Measurements from ENCODE around the gene SSTR3. TPM values are rescaled to one million over a fixed set of nuclear protein-coding genes. Genes with fewer than 3 reads are reported as not detected.

SSTR3 gene
- total and polyA plus RNA-seq, 9 of the 15 experiments (the other 6 are each of a cell fraction or from before 2014, with no cell fraction given), result 0.03 TPM; not detected in 8

- no peak for TF ChIP-seq ZNF384 (IDR thresholded peaks at IDR 0.05; ENCODE audit: low read depth, low read length)
- 0 out of 2 replicates have a peak, but pooled peaks have one; percentile 3 for TF ChIP-seq TARDBP (IDR thresholded peaks at IDR 0.05)
- no peak for TF ChIP-seq CAMTA2 (CRISPR knock-in tag; conservative IDR thresholded peaks at IDR 0.05)
- 0 out of 2 replicates have a peak, but pooled peaks have one; percentile 63 for TF ChIP-seq HDAC8 (tag; IDR thresholded peaks at IDR 0.05)
- TF ChIP-seq MAZ (CRISPR knock-in tag; conservative IDR thresholded peaks at IDR 0.05 in 1 of 2, IDR thresholded peaks at IDR 0.05 in 1 of 2), result 0 out of 4 replicates have a peak, but pooled peaks of 1 of the 2 experiments have one; percentile 0
- TF ChIP-seq KDM1A (IDR thresholded peaks at IDR 0.05), result 0 out of 4 replicates have a peak, but pooled peaks of 1 of the 2 experiments have one; percentile 8
- no peak for TF ChIP-seq DDX20 (tag; IDR thresholded peaks at IDR 0.05; ENCODE audit: low read depth)
- TF ChIP-seq FUS (optimal IDR thresholded peaks at IDR 0.05; ENCODE audit: low read depth, low read length), result no peak
- TF ChIP-seq, protein P1, sequence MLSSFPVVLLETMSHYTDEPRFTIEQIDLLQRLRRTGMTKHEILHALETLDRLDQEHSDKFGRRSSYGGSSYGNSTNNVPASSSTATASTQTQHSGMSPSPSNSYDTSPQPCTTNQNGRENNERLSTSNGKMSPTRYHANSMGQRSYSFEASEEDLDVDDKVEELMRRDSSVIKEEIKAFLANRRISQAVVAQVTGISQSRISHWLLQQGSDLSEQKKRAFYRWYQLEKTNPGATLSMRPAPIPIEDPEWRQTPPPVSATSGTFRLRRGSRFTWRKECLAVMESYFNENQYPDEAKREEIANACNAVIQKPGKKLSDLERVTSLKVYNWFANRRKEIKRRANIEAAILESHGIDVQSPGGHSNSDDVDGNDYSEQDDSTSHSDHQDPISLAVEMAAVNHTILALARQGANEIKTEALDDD (IDR thresholded peaks at IDR 0.05), result no peak
- no peak for TF ChIP-seq KAT7 (CRISPR knock-in tag; IDR thresholded peaks at IDR 0.05; ENCODE audit: borderline replicate concordance)
- no peak for TF ChIP-seq MTA2 (IDR thresholded peaks at IDR 0.05; ENCODE audit: low read depth)
- no peak for TF ChIP-seq ZC3H11A (IDR thresholded peaks at IDR 0.05; ENCODE audit: low read depth, low read length)
- TF ChIP-seq HDAC6 (IDR thresholded peaks at IDR 0.05; ENCODE audit: low read depth, low read length), result no peak
- TF ChIP-seq PYGO2 (tag; IDR thresholded peaks at IDR 0.05), result no peak
- TF ChIP-seq TRIM28 (IDR thresholded peaks at IDR 0.05), result 0 out of 2 replicates have a peak, but pooled peaks have one; percentile 4
- TF ChIP-seq KAT8 (IDR thresholded peaks at IDR 0.05; ENCODE audit: low read depth), result no peak
- no peak for TF ChIP-seq MBD2 (IDR thresholded peaks at IDR 0.05; ENCODE audit: borderline replicate concordance, low read depth)
- TF ChIP-seq, protein P2, sequence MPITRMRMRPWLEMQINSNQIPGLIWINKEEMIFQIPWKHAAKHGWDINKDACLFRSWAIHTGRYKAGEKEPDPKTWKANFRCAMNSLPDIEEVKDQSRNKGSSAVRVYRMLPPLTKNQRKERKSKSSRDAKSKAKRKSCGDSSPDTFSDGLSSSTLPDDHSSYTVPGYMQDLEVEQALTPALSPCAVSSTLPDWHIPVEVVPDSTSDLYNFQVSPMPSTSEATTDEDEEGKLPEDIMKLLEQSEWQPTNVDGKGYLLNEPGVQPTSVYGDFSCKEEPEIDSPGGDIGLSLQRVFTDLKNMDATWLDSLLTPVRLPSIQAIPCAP (CRISPR knock-in tag; IDR thresholded peaks at IDR 0.05; ENCODE audit: borderline replicate concordance), result no peak
- no peak for TF ChIP-seq THRAP3 (IDR thresholded peaks at IDR 0.05; ENCODE audit: borderline replicate concordance)
- peak; percentile 29; the same call in 1 of the 2 replicates for TF ChIP-seq ARID1B (IDR thresholded peaks at IDR 0.05)
- no peak for TF ChIP-seq ELF2 (CRISPR knock-in tag; IDR thresholded peaks at IDR 0.05)
- no peak for TF ChIP-seq MCM7 (IDR thresholded peaks at IDR 0.05)
- TF ChIP-seq FOXJ2 (tag; IDR thresholded peaks at IDR 0.05), result 0 out of 2 replicates have a peak, but pooled peaks have one; percentile 7
Observed at GRCh38 chr22:37199760-37200108, 12.5 kb downstream of the SSTR3 start (continued).

Data from K562 (cell line).